Mesenchymal stem cell (in vitro differentiated cells and primary cell): ENCODE measurements around the gene GNG12.
"Not testable (repeated sequence)": the region's sequence is repeated elsewhere in the genome, so short reads cannot be mapped to it uniquely, and the experiment has no call there.

Source experiments
- DNase-seq: peaks from one replicate; pipeline ENCODE4 v3.0.0-alpha.2; 2013
- H2AFZ ChIP-seq: one replicate; pipeline ENCODE4 v1.6.1; 2013; ENCODE audit warnings: low read depth, mild to moderate bottlenecking, control low read depth, inconsistent platforms, low read length, moderate library complexity
- H2AK5ac ChIP-seq: 2 replicates; pipeline ENCODE4 v1.6.1; 2013; ENCODE audit warnings: low read length, moderate library complexity, mild to moderate bottlenecking, inconsistent platforms; ENCODE audit not compliant: severe bottlenecking
- H2BK120ac ChIP-seq: one replicate; pipeline ENCODE4 v1.6.1; 2013; ENCODE audit warnings: low read depth, mild to moderate bottlenecking, inconsistent platforms, low read length, moderate library complexity
- H2BK12ac ChIP-seq, 2 experiments: one replicate each; pipeline ENCODE4 v1.6.1; 2013; ENCODE audit warnings: inconsistent platforms in 2 of 2, low read length in 2 of 2, mild to moderate bottlenecking in 2 of 2, moderate library complexity in 2 of 2, control low read depth in 1 of 2
- H2BK15ac ChIP-seq: one replicate; pipeline ENCODE4 v1.6.1; 2013; ENCODE audit warnings: mild to moderate bottlenecking, low read depth, inconsistent platforms; ENCODE audit not compliant: poor library complexity, severe bottlenecking
- H2BK5ac ChIP-seq: 2 replicates; pipeline ENCODE4 v1.6.1; 2013; ENCODE audit warnings: low read depth, mild to moderate bottlenecking, low read length, control low read depth, inconsistent platforms; ENCODE audit not compliant: poor library complexity, severe bottlenecking
- H3K14ac ChIP-seq, 2 experiments: one replicate each; pipeline ENCODE4 v1.6.1; 2013; ENCODE audit warnings: inconsistent platforms in 2 of 2, low read length in 2 of 2, control low read depth in 1 of 2, mild to moderate bottlenecking in 1 of 2, moderate library complexity in 1 of 2
- H3K18ac ChIP-seq, 2 experiments: one replicate each; pipeline ENCODE4 v1.6.1; 2013; ENCODE audit warnings: inconsistent platforms in 2 of 2, low read length in 2 of 2, control low read depth in 1 of 2, low read depth in 1 of 2, mild to moderate bottlenecking in 1 of 2
- H3K23ac ChIP-seq, 2 experiments: one replicate each; pipeline ENCODE4 v1.6.1; 2013; ENCODE audit warnings: inconsistent platforms in 2 of 2, low read length in 2 of 2, mild to moderate bottlenecking in 2 of 2, moderate library complexity in 2 of 2, control low read depth in 1 of 2
- H3K27ac ChIP-seq: 2 replicates; pipeline ENCODE4 v1.5.1; 2013; ENCODE audit warnings: mild to moderate bottlenecking, moderate library complexity, low read length, control low read depth, inconsistent platforms; ENCODE audit not compliant: poor library complexity, severe bottlenecking
- H3K27me3 ChIP-seq, 2 experiments: 2 replicates each; pipeline versions ENCODE4 v1.6.1 to v1.7.0; 2013; ENCODE audit warnings: low read length in 2 of 2, mild to moderate bottlenecking in 2 of 2, moderate library complexity in 2 of 2, control low read depth in 1 of 2, inconsistent platforms in 1 of 2; ENCODE audit not compliant: control insufficient read depth in 1 of 2, insufficient read depth in 1 of 2
- H3K36me3 ChIP-seq, 2 experiments: 2 replicates each; pipeline versions ENCODE4 v1.6.1 to v1.7.0; 2013; ENCODE audit warnings: low read length in 2 of 2, control low read depth in 1 of 2, inconsistent platforms in 1 of 2, low read depth in 1 of 2, mild to moderate bottlenecking in 1 of 2; ENCODE audit not compliant: insufficient read depth in 2 of 2, control insufficient read depth in 1 of 2
- H3K4ac ChIP-seq, 2 experiments: one replicate each; pipeline ENCODE4 v1.6.1; 2013; ENCODE audit warnings: inconsistent platforms in 2 of 2, low read length in 2 of 2, mild to moderate bottlenecking in 2 of 2, moderate library complexity in 2 of 2, control low read depth in 1 of 2, low read depth in 1 of 2
- H3K4me1 ChIP-seq: 2 replicates; pipeline ENCODE4 v1.6.1; 2013; ENCODE audit warnings: low read depth, low read length, control low read depth; ENCODE audit not compliant: control insufficient read depth, insufficient read depth
- H3K4me2 ChIP-seq: 2 replicates; pipeline ENCODE4 v1.6.1; 2013; ENCODE audit warnings: low read length, mild to moderate bottlenecking, inconsistent platforms; ENCODE audit not compliant: poor library complexity, severe bottlenecking
- H3K4me3 ChIP-seq, 2 experiments: 2 replicates each; pipeline versions ENCODE4 v1.5.1 to v1.7.0; 2013; ENCODE audit warnings: low read length in 2 of 2, mild to moderate bottlenecking in 2 of 2, control low read depth in 1 of 2, low read depth in 1 of 2; ENCODE audit not compliant: insufficient read depth in 1 of 2
- H3K79me1 ChIP-seq: replicated peaks from 2 replicates; pipeline ENCODE4 v1.6.1; 2013; ENCODE audit warnings: mild to moderate bottlenecking, control low read depth, low read length, inconsistent platforms; ENCODE audit not compliant: poor library complexity, severe bottlenecking
- H3K9ac ChIP-seq: 2 replicates; pipeline ENCODE4 v1.7.0; 2013; ENCODE audit warnings: mild to moderate bottlenecking, low read length, moderate library complexity
- H3K9me3 ChIP-seq: 2 replicates; pipeline ENCODE4 v1.7.0; 2013; ENCODE audit warnings: mild to moderate bottlenecking, low read length; ENCODE audit not compliant: control insufficient read depth
- H4K8ac ChIP-seq: one replicate; pipeline ENCODE4 v1.6.1; 2013; ENCODE audit warnings: inconsistent platforms, mild to moderate bottlenecking, low read length, moderate library complexity
- H4K91ac ChIP-seq: one replicate; pipeline ENCODE4 v1.6.1; 2013; ENCODE audit warnings: mild to moderate bottlenecking, low read length, inconsistent platforms
- WGBS: methylation state at CpG from one replicate; pipeline ENCODE4 v1.1.7; 2013; ENCODE audit warnings: mixed read lengths; 5-methylcytosine and 5-hydroxymethylcytosine counted together

The GNG12 gene

GRCh38 chr1:67672260-67672803 is 160.9 kb downstream of the GNG12 start:
- no peak overlapping the region for H3K23ac ChIP-seq
- H3K36me3 ChIP-seq: no peaks in the 10 kb centered on the region
- H3K27ac ChIP-seq: no peak overlapping the region
- no peak overlapping the region for H4K91ac ChIP-seq
- no peak overlapping the region for H2AK5ac ChIP-seq
- H3K14ac ChIP-seq: no peak overlapping the region
- no peak overlapping the region for H3K9ac ChIP-seq
- H2BK5ac ChIP-seq: no peak overlapping the region
- peaks cover 2% of the 10 kb centered on the region for H3K4me1 ChIP-seq
- H3K9me3 ChIP-seq: no peaks in the 10 kb centered on the region
- no peaks in the 10 kb centered on the region for H3K27me3 ChIP-seq
- no peak overlapping the region for H2BK120ac ChIP-seq
- H3K4ac ChIP-seq: no peak overlapping the region
- no peak overlapping the region for H4K8ac ChIP-seq
- H2BK15ac ChIP-seq: no peak overlapping the region
- DNase-seq: peak; percentile 53
- no peak overlapping the region for H3K18ac ChIP-seq
- no peaks in the 10 kb centered on the region for H3K79me1 ChIP-seq
- H2AFZ ChIP-seq: no peak overlapping the region
- no peak overlapping the region for H3K4me3 ChIP-seq
- no CpG with 5 or more reads among the region's 1 CpG for WGBS
- H3K4me2 ChIP-seq: no peak overlapping the region
- H2BK12ac ChIP-seq: no peak overlapping the region

- Histone ChIP-seq H3K4me1 (no peaks in the 10 kb centered on the region), H2BK120ac (no peak overlapping the region), H3K23ac (no peak overlapping the region), H2AK5ac (no peak overlapping the region), H2BK12ac (no peak overlapping the region), H3K9ac (no peak overlapping the region), H2AFZ (no peak overlapping the region), H2BK15ac (no peak overlapping the region), H3K27me3 (no peaks in the 10 kb centered on the region), H3K27ac (no peak overlapping the region), H4K8ac (no peak overlapping the region), H3K36me3 (no peaks in the 10 kb centered on the region), H3K79me1 (no peaks in the 10 kb centered on the region), H2BK5ac (no peak overlapping the region), H3K9me3 (no peaks in the 10 kb centered on the region), H3K4me3 (no peak overlapping the region), H3K4ac (no peak overlapping the region), H4K91ac (no peak overlapping the region), H3K18ac (no peak overlapping the region), H3K14ac (no peak overlapping the region), H3K4me2 (no peak overlapping the region)
- 2% methylated on average over 1 of the region's 1 CpG for WGBS
- DNase-seq: no peak
Measured at GRCh38 chr1:67668660-67669059, 164.6 kb downstream of the GNG12 start.

DNA sequence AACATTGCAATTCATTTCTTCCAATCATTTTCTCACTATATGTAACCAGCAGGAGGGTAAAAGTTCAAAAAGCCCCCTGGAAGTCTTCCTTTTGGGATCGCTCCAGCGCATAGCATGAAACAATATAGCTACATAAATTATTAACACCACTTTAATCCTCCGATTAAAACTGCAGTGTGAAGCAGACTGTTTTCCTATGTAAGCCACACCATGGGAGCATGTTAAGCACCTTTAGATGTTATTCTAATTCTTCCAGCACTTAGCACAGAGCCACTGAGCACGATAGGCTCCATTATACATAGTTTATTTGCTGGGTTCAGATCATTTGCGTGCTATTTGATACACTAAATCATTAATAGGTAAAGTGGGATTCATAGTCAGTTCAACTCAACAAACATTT is 166.6 kb downstream of the GNG12 start:
- H3K27me3 ChIP-seq: no peaks in the 10 kb centered on the region
- no peak overlapping the region for H3K4me3 ChIP-seq
- no peak overlapping the region for H2BK12ac ChIP-seq
- DNase-seq: no peak
- H2BK120ac ChIP-seq: no peak overlapping the region
- H2BK15ac ChIP-seq: no peak overlapping the region
- no peak overlapping the region for H3K4ac ChIP-seq
- no peaks in the 10 kb centered on the region for H3K4me1 ChIP-seq
- no peak overlapping the region for H3K9ac ChIP-seq
- H3K36me3 ChIP-seq: no peaks in the 10 kb centered on the region
- no peak overlapping the region for H4K8ac ChIP-seq
- no peak overlapping the region for H2AFZ ChIP-seq
- H3K27ac ChIP-seq: no peak overlapping the region
- WGBS: 94% methylated on average over 5 of the region's 5 CpGs
- H2BK5ac ChIP-seq: no peak overlapping the region
- no peak overlapping the region for H2AK5ac ChIP-seq
- no peaks in the 10 kb centered on the region for H3K9me3 ChIP-seq
- no peak overlapping the region for H4K91ac ChIP-seq
- H3K18ac ChIP-seq: no peak overlapping the region
- H3K79me1 ChIP-seq: no peaks in the 10 kb centered on the region
- no peak overlapping the region for H3K14ac ChIP-seq
- no peak overlapping the region for H3K4me2 ChIP-seq
- no peak overlapping the region for H3K23ac ChIP-seq

DNA sequence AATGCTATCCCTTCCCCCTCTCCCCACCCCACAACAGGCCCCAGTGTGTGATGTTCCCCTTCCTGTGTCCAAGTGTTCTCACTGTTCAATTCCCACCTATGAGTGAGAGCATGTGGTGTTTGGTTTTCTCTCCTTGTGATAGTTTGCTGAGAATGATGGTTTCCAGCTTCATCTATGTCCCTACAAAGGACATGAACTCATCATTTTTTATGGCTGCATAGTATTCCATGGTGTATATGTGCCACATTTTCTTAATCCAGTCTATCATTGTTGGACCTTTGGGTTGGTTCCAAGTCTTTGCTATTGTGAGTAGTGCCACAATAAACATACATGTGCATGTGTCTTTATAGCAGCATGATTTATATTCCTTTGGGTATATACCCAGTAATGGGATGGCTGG is 168.0 kb downstream of the GNG12 start:
- H4K91ac ChIP-seq, H3K14ac ChIP-seq: not testable (repeated sequence)

More for the DNA sequence above, 168.0 kb downstream of the GNG12 start:
- not testable (repeated sequence) for H4K8ac ChIP-seq, H2BK15ac ChIP-seq, H3K18ac ChIP-seq, H3K79me1 ChIP-seq, H2AFZ ChIP-seq, H3K4me3 ChIP-seq, H2BK120ac ChIP-seq, DNase-seq, H2BK5ac ChIP-seq, H3K23ac ChIP-seq, H3K9ac ChIP-seq, H3K9me3 ChIP-seq, H3K27me3 ChIP-seq, H2AK5ac ChIP-seq, H3K4me2 ChIP-seq, H3K4me1 ChIP-seq, H3K27ac ChIP-seq, H3K36me3 ChIP-seq, H2BK12ac ChIP-seq, H3K4ac ChIP-seq
